ENCODE data around the gene EML1. TPM values are rescaled to one million over a fixed set of nuclear protein-coding genes. Genes with fewer than 3 reads are reported as not detected.

Gene EML1
- total and polyA plus RNA-seq, 2 donors from 2014 or later: 7.9 to 35.9 TPM

- no peaks in the 10 kb centered on the region for H3K4me1 ChIP-seq (ENCODE audit: control insufficient read depth in 2 of 3, insufficient read depth in 2 of 3, low read depth in 1 of 3, low read length in 3 of 3)
- H3K9ac ChIP-seq (ENCODE audit: low read length in 3 of 3): no peak overlapping the region
- TF ChIP-seq CTCF (IDR thresholded peaks at IDR 0.05; ENCODE audit: borderline replicate concordance, extremely low read depth, insufficient read depth): no peak
- H3K4me3 ChIP-seq (ENCODE audit: low read length in 3 of 3): no peak overlapping the region
- DNase-seq (no peak), FAIRE-seq (no peak)
- no peaks in the 10 kb centered on the region for H3K27me3 ChIP-seq (ENCODE audit: control insufficient read depth, insufficient read depth, low read length)
- intact Hi-C loops (cut with DNase I): no loop called here
- H3K27ac ChIP-seq (ENCODE audit: low read depth in 2 of 2, low read length in 2 of 2): no peak overlapping the region
- H3K36me3 ChIP-seq (ENCODE audit: control insufficient read depth in 2 of 3, insufficient read depth in 3 of 3, low read length in 3 of 3): no peaks in the 10 kb centered on the region
- no peaks in the 10 kb centered on the region for H3K9me3 ChIP-seq (ENCODE audit: control insufficient read depth in 2 of 3, insufficient read depth in 1 of 3, low read length in 3 of 3)
These were observed 171.8 kb downstream of the EML1 start for GRCh38 chr14:99964979-99965378.

- Histone ChIP-seq H3K27me3 (ENCODE audit: control insufficient read depth, insufficient read depth, low read length) (no peaks in the 10 kb centered on the region), H3K36me3 (ENCODE audit: control insufficient read depth in 2 of 3, insufficient read depth in 3 of 3, low read length in 3 of 3) (no peaks in the 10 kb centered on the region), H3K9ac (ENCODE audit: low read length in 3 of 3) (no peak overlapping the region), H3K4me1 (ENCODE audit: control insufficient read depth in 2 of 3, insufficient read depth in 2 of 3, low read depth in 1 of 3, low read length in 3 of 3) (no peaks in the 10 kb centered on the region), H3K27ac (ENCODE audit: low read depth in 2 of 2, low read length in 2 of 2) (no peak overlapping the region), H3K4me3 (ENCODE audit: low read length in 3 of 3) (no peak overlapping the region), H3K9me3 (ENCODE audit: control insufficient read depth in 2 of 3, insufficient read depth in 1 of 3, low read length in 3 of 3) (no peaks in the 10 kb centered on the region)
- DNase-seq: no peak
- no peak for TF ChIP-seq CTCF (IDR thresholded peaks at IDR 0.05; ENCODE audit: borderline replicate concordance, extremely low read depth, insufficient read depth)
- no peak for FAIRE-seq
- intact Hi-C loops (cut with DNase I): no loop called here
These were observed 173.0 kb downstream of the EML1 start for GRCh38 chr14:99966037-99966835.

- Histone ChIP-seq H3K9ac (ENCODE audit: low read length in 3 of 3) (no peak overlapping the region), H3K27me3 (ENCODE audit: control insufficient read depth, insufficient read depth, low read length) (no peaks in the 10 kb centered on the region), H3K27ac (ENCODE audit: low read depth in 2 of 2, low read length in 2 of 2) (no peak overlapping the region), H3K36me3 (ENCODE audit: control insufficient read depth in 2 of 3, insufficient read depth in 3 of 3, low read length in 3 of 3) (no peaks in the 10 kb centered on the region), H3K9me3 (ENCODE audit: control insufficient read depth in 2 of 3, insufficient read depth in 1 of 3, low read length in 3 of 3) (no peaks in the 10 kb centered on the region), H3K4me1 (ENCODE audit: control insufficient read depth in 2 of 3, insufficient read depth in 2 of 3, low read depth in 1 of 3, low read length in 3 of 3) (no peaks in the 10 kb centered on the region), H3K4me3 (ENCODE audit: low read length in 3 of 3) (no peak overlapping the region)
- intact Hi-C loops (cut with DNase I): no loop called here
- peak in 4 of 5 donors; percentile 56 to 79 (median 66) for DNase-seq
- no peak for TF ChIP-seq CTCF (IDR thresholded peaks at IDR 0.05; ENCODE audit: borderline replicate concordance, extremely low read depth, insufficient read depth)
- FAIRE-seq: no peak
These were observed 173.7 kb downstream of the EML1 start for GRCh38 chr14:99966912-99967311.
